ENCODE measurements around the gene DICER1.

GRCh38 chr14:95058491-95058890 lies 98.8 kb downstream of the DICER1 start:
- TF ChIP-seq ZNF77 (CRISPR knock-in tag; IDR thresholded peaks at IDR 0.05) (no peak), MCM7 (IDR thresholded peaks at IDR 0.05) (no peak), AFF4 (CRISPR knock-in tag; IDR thresholded peaks at IDR 0.05) (no peak), POLR2A (conservative IDR thresholded peaks at IDR 0.05) (no peak), HMG20A (CRISPR knock-in tag; conservative IDR thresholded peaks at IDR 0.05) (no peak), ZBED1 (IDR thresholded peaks at IDR 0.05) (no peak), ESRRA (IDR thresholded peaks at IDR 0.05; ENCODE audit: borderline replicate concordance, low read depth) (no peak)
- TF ChIP-seq, protein P1, sequence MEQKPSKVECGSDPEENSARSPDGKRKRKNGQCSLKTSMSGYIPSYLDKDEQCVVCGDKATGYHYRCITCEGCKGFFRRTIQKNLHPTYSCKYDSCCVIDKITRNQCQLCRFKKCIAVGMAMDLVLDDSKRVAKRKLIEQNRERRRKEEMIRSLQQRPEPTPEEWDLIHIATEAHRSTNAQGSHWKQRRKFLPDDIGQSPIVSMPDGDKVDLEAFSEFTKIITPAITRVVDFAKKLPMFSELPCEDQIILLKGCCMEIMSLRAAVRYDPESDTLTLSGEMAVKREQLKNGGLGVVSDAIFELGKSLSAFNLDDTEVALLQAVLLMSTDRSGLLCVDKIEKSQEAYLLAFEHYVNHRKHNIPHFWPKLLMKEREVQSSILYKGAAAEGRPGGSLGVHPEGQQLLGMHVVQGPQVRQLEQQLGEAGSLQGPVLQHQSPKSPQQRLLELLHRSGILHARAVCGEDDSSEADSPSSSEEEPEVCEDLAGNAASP (IDR thresholded peaks at IDR 0.05): no peak
- TF ChIP-seq, protein P2, sequence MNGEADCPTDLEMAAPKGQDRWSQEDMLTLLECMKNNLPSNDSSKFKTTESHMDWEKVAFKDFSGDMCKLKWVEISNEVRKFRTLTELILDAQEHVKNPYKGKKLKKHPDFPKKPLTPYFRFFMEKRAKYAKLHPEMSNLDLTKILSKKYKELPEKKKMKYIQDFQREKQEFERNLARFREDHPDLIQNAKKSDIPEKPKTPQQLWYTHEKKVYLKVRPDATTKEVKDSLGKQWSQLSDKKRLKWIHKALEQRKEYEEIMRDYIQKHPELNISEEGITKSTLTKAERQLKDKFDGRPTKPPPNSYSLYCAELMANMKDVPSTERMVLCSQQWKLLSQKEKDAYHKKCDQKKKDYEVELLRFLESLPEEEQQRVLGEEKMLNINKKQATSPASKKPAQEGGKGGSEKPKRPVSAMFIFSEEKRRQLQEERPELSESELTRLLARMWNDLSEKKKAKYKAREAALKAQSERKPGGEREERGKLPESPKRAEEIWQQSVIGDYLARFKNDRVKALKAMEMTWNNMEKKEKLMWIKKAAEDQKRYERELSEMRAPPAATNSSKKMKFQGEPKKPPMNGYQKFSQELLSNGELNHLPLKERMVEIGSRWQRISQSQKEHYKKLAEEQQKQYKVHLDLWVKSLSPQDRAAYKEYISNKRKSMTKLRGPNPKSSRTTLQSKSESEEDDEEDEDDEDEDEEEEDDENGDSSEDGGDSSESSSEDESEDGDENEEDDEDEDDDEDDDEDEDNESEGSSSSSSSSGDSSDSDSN (IDR thresholded peaks at IDR 0.05; ENCODE audit: borderline replicate concordance in 1 of 2, low read depth in 2 of 2, low read length in 2 of 2): no peak
- TF ChIP-seq, protein P3, sequence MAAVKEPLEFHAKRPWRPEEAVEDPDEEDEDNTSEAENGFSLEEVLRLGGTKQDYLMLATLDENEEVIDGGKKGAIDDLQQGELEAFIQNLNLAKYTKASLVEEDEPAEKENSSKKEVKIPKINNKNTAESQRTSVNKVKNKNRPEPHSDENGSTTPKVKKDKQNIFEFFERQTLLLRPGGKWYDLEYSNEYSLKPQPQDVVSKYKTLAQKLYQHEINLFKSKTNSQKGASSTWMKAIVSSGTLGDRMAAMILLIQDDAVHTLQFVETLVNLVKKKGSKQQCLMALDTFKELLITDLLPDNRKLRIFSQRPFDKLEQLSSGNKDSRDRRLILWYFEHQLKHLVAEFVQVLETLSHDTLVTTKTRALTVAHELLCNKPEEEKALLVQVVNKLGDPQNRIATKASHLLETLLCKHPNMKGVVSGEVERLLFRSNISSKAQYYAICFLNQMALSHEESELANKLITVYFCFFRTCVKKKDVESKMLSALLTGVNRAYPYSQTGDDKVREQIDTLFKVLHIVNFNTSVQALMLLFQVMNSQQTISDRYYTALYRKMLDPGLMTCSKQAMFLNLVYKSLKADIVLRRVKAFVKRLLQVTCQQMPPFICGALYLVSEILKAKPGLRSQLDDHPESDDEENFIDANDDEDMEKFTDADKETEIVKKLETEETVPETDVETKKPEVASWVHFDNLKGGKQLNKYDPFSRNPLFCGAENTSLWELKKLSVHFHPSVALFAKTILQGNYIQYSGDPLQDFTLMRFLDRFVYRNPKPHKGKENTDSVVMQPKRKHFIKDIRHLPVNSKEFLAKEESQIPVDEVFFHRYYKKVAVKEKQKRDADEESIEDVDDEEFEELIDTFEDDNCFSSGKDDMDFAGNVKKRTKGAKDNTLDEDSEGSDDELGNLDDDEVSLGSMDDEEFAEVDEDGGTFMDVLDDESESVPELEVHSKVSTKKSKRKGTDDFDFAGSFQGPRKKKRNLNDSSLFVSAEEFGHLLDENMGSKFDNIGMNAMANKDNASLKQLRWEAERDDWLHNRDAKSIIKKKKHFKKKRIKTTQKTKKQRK (IDR thresholded peaks at IDR 0.05; ENCODE audit: borderline replicate concordance, low read depth, low read length): no peak

Measured in K562 (cell line).